ENCODE data around the gene STAG1.
"Not testable (repeated sequence)": the region's sequence is repeated elsewhere in the genome, so short reads cannot be mapped to it uniquely, and the experiment has no call there.

The STAG1 gene

DNA sequence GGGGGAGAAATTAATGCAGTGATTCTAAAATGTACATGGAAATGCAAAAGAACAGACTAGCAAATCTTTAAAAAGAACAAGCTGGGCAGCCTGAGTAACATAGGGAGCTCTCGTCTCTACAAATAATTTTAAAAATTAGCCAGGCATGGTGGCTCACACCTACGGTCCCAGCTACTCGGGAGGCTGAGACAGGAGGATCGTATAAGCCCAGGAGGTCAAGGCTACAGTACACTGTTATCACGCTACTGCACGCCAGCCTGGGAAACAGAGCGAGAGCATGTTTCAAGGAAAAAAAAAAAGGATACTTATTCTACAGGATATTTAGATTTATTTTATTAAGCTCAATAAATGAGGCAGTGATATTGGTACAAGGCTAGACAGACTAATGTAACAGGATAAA is 40.9 kb downstream of the STAG1 start:
- Histone ChIP-seq H3K27me3 (ENCODE audit: low read length) (no peaks in the 10 kb centered on the region), H3F3A (ENCODE audit: insufficient read depth) (no peaks in the 10 kb centered on the region), H3K4me2 (ENCODE audit: low read depth, low read length, poor library complexity, severe bottlenecking) (no peak overlapping the region), H4K20me1 (ENCODE audit: low read depth, low read length) (no peaks in the 10 kb centered on the region), H3K9me2 (replicated peaks; ENCODE audit: insufficient read depth, low read length) (no peaks in the 10 kb centered on the region), H3K36me3 (ENCODE audit: low read length) (no peaks in the 10 kb centered on the region), H3K9me3 (ENCODE audit: insufficient read depth, low read length) (no peaks in the 10 kb centered on the region), H3K4me3 (ENCODE audit: insufficient read depth, low read length, poor library complexity, severe bottlenecking) (no peak overlapping the region), H3K9ac (ENCODE audit: low read length) (no peak overlapping the region), H3K79me2 (ENCODE audit: insufficient read depth, low read length) (peaks cover 93% of the 10 kb centered on the region), H3K27ac (ENCODE audit: low read depth, low read length) (no peak overlapping the region), H2AFZ (ENCODE audit: low read depth, low read length, severe bottlenecking) (no peak overlapping the region)
- no peak for TF ChIP-seq EZH2phosphoT487 (conservative IDR thresholded peaks at IDR 0.05; ENCODE audit: low read length)
- TF ChIP-seq, protein P1, sequence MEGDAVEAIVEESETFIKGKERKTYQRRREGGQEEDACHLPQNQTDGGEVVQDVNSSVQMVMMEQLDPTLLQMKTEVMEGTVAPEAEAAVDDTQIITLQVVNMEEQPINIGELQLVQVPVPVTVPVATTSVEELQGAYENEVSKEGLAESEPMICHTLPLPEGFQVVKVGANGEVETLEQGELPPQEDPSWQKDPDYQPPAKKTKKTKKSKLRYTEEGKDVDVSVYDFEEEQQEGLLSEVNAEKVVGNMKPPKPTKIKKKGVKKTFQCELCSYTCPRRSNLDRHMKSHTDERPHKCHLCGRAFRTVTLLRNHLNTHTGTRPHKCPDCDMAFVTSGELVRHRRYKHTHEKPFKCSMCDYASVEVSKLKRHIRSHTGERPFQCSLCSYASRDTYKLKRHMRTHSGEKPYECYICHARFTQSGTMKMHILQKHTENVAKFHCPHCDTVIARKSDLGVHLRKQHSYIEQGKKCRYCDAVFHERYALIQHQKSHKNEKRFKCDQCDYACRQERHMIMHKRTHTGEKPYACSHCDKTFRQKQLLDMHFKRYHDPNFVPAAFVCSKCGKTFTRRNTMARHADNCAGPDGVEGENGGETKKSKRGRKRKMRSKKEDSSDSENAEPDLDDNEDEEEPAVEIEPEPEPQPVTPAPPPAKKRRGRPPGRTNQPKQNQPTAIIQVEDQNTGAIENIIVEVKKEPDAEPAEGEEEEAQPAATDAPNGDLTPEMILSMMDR (IDR thresholded peaks at IDR 0.05; ENCODE audit: insufficient read depth, low read length, poor library complexity, severe bottlenecking): no peak

DNA sequence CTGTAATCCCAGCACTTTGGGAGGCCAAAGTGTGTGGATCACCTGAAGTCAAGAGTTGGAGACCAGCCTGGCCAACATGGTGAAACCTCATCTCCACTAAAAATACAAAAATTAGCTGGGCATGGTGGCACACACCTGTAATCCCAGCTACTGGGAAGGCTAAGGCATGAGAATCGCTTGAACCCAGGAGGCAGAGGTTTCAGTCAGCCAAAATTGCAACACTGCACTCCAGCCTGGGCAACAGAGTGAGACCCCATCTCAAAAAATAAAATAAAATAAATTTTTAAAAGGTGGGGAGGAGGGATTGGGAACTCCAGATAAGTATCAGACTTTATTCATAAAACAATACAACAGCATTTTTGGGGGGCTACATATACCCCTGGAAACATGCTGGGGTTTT is 42.4 kb downstream of the STAG1 start:
- H3K9me3 ChIP-seq (ENCODE audit: insufficient read depth, low read length); H4K20me1 ChIP-seq (ENCODE audit: low read depth, low read length); H2AFZ ChIP-seq (ENCODE audit: low read depth, low read length, severe bottlenecking); H3K27me3 ChIP-seq (ENCODE audit: low read length); H3F3A ChIP-seq (ENCODE audit: insufficient read depth); H3K27ac ChIP-seq (ENCODE audit: low read depth, low read length); H3K9ac ChIP-seq (ENCODE audit: low read length); H3K36me3 ChIP-seq (ENCODE audit: low read length); H3K4me2 ChIP-seq (ENCODE audit: low read depth, low read length, poor library complexity, severe bottlenecking); H3K9me2 ChIP-seq (replicated peaks; ENCODE audit: insufficient read depth, low read length); H3K4me3 ChIP-seq (ENCODE audit: insufficient read depth, low read length, poor library complexity, severe bottlenecking): not testable (repeated sequence)
- peaks cover 95% of the 10 kb centered on the region for H3K79me2 ChIP-seq (ENCODE audit: insufficient read depth, low read length)

DNA sequence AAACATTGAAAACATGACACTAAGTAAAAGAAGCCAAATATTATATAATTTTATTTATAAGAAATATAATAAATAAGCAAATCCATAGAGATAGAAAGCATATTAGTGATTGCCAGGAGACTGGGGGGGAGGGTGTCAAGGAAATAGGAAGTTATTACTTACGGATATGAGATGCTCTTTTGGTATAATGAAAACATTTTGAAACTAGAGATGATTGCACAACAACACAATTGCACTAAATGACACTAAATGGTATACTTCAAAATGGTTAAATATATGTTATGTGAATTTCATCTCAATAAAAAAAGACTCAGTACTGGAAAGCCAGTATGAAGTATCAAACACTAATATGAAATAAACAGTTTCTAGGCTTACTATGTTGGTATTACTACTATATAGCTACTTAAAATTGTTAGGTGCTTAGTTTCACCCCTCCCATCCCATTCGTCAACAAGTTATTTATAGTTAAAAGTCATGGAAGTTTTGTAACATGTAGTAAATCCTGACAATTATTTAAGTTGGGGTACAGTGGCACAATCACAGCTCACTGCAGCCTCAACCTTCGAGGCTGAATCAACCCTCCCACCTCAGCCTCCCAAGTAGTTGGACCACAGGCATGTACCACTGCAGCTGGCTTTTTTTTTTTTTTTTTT is 43.7 kb downstream of the STAG1 start:
- H4K20me1 ChIP-seq (ENCODE audit: low read depth, low read length): no peaks in the 10 kb centered on the region; the same call in 1 of the 2 replicates
- H3K4me2 ChIP-seq (ENCODE audit: low read depth, low read length, poor library complexity, severe bottlenecking): no peak overlapping the region
- H2AFZ ChIP-seq (ENCODE audit: low read depth, low read length, severe bottlenecking): no peak overlapping the region
- no peaks in the 10 kb centered on the region for H3K36me3 ChIP-seq (ENCODE audit: low read length)
- H3K9me3 ChIP-seq (ENCODE audit: insufficient read depth, low read length): no peaks in the 10 kb centered on the region
- no peak overlapping the region for H3K9ac ChIP-seq (ENCODE audit: low read length)
- H3F3A ChIP-seq (ENCODE audit: insufficient read depth): no peaks in the 10 kb centered on the region
- H3K4me3 ChIP-seq (ENCODE audit: insufficient read depth, low read length, poor library complexity, severe bottlenecking): no peak overlapping the region
- H3K27me3 ChIP-seq (ENCODE audit: low read length): no peaks in the 10 kb centered on the region
- no peak for TF ChIP-seq EZH2phosphoT487 (conservative IDR thresholded peaks at IDR 0.05; ENCODE audit: low read length)
- TF ChIP-seq, protein P1 (IDR thresholded peaks at IDR 0.05; ENCODE audit: insufficient read depth, low read length, poor library complexity, severe bottlenecking): no peak
- no peaks in the 10 kb centered on the region for H3K9me2 ChIP-seq (replicated peaks; ENCODE audit: insufficient read depth, low read length)
- H3K27ac ChIP-seq (ENCODE audit: low read depth, low read length): no peak overlapping the region
- peaks cover 99% of the 10 kb centered on the region for H3K79me2 ChIP-seq (ENCODE audit: insufficient read depth, low read length)

DNA sequence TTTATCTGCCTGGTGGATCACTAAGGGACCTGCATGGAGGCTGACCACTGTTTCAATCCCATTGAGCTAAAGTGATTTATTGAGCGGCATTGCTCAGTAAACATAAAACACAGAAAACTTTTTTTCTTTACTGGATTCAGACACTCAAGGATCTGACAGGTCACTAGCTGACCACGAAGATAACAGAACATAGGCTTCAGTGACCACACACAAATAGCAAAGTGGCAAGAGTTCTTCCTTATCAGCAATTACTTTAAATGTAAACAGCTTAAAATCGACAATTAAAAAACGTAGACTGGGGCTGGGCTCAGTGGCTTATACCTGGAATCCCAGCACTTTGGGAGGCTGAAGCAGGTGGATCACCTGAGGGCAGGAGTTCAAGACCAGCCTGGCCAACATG is 48.7 kb downstream of the STAG1 start:
- Histone ChIP-seq H3K9ac (ENCODE audit: low read length) (no peak overlapping the region), H3K4me3 (ENCODE audit: insufficient read depth, low read length, poor library complexity, severe bottlenecking) (no peak overlapping the region), H3K79me2 (ENCODE audit: insufficient read depth, low read length) (peaks cover 99% of the 10 kb centered on the region), H3K36me3 (ENCODE audit: low read length) (no peaks in the 10 kb centered on the region), H3K27me3 (ENCODE audit: low read length) (no peaks in the 10 kb centered on the region), H2AFZ (ENCODE audit: low read depth, low read length, severe bottlenecking) (no peak overlapping the region), H4K20me1 (ENCODE audit: low read depth, low read length) (no peaks in the 10 kb centered on the region; the same call in 1 of the 2 replicates), H3K9me3 (ENCODE audit: insufficient read depth, low read length) (no peaks in the 10 kb centered on the region), H3K9me2 (replicated peaks; ENCODE audit: insufficient read depth, low read length) (no peaks in the 10 kb centered on the region), H3K4me2 (ENCODE audit: low read depth, low read length, poor library complexity, severe bottlenecking) (no peak overlapping the region), H3F3A (ENCODE audit: insufficient read depth) (0 out of 2 replicates have a peak, but pooled peaks cover 4% of the 10 kb centered on the region), H3K27ac (ENCODE audit: low read depth, low read length) (no peak overlapping the region)
- TF ChIP-seq EZH2phosphoT487 (conservative IDR thresholded peaks at IDR 0.05; ENCODE audit: low read length): no peak
- TF ChIP-seq, protein P1 (IDR thresholded peaks at IDR 0.05; ENCODE audit: insufficient read depth, low read length, poor library complexity, severe bottlenecking): no peak

Data from SU-DHL-6 (cell line).